Activated effector memory CD4-positive, alpha-beta T cell treated with anti-CD3 and anti-CD28 coated beads, Interleukin-2, amount 50 U/mL, for 16 hours (primary cell): Measurements from ENCODE around the gene SRGAP2B.
A peak's percentile ranks its signal among the peaks of the same experiment; 100 is the strongest.
"Not testable (repeated sequence)": the region's sequence is repeated elsewhere in the genome, so short reads cannot be mapped to it uniquely, and the experiment has no call there.

Source experiments
- DNase-seq: peaks from one replicate; pipeline ENCODE4 v3.0.0-alpha.2; 2020

Gene SRGAP2B

DNA sequence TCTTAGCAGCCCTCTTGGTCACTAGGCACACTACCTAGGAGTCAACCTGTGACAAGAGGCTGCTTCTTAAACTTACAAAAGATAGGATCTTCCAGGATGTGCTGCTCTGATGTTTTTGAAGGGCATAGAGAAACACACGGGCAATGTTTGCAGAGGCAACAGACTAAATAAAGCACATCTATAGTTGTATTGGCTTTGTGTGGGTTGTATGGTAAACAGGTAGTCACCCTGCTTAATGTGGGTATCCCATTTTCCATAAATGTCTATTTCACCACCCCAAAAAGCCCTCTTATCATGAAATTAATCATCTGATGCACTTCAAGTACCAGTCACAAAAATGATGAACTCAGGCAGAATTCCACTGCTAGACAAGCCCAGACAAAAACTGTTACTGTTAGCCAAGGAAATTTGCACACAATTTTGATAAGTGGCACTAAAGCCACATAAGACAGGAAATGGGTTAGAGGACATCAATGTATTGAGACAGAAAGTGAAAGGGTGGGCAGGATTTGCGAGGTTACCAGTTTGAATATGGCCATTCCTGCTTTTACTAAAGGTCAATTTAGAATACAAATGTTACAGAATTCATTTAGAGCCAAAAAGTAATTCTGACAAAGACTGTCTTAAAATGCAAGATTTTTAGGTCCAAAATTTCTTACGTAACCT is 205.5 kb downstream of the SRGAP2B start:
- DNase-seq, result not testable (repeated sequence)

DNA sequence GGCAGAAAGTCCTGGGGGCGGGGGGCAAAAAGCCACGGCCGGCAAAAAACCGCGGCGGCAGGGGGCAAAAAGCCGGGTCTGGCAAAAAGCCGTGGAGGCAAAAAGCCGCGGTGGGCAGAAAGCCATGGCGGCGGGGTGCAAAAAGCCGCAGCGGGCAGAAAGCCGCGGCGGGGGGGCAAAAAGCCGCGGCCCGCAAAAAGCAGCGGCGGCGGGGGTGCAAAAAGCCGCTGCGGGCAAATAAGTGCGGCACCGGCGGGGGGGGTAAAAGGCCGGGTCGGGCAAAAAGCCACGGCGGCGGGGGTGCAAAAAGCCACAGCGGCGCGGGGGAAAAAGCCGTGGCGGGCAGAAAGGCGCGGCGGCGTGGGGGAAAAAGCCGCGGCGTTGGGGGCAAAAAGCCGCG is 212.1 kb downstream of the SRGAP2B start:
- peak; percentile 79 for DNase-seq

DNA sequence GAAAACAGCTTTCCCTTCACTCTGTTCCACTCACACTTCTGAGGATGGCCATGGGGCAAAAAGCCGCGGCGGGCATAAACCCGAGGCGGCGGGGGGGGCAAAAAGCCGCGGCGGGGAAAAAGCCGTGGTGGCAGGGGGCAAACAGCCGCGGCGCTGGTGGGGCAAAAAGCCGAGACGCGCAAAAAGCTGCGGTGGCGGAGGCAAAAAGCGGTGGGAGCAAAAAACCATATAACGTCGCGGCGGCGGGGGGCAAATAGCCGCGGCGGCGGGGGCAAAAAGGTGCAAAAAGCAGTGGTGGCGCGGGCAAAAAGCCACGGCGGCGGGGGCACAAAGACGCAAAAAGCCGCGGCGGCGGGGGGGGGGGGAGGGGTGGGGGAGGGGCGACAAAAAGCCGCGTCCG is 212.8 kb downstream of the SRGAP2B start:
- DNase-seq, result not testable (repeated sequence)

DNA sequence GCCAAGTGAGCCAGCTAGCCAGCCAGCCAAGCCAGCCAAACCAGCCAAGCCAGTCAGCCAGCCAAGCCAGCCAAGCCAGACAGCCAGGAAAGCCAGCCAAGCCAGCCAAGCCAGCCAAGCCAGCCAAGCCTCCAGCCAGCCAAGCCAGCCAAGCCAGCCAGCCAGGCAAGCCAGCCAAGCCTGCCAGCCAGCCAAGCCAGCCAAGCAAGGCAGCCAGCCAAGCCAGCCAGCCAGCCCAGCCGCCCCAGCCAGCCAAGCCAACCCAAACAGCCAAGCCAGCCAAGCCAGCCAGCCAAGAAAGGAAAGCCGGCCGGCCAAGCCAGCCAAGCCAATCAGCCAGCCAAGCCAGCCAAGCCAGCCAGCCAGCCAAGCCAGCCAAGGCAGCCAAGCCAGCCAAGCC is 236.5 kb downstream of the SRGAP2B start:
- peak; percentile 46 for DNase-seq
